HCT116 (cell line): Measurements from ENCODE around the gene RINL.

Experiments
- ATF3 ChIP-seq: IDR thresholded peaks from 2 replicates; pipeline ENCODE4 v1.6.1; 2012
- ELF1 ChIP-seq: IDR thresholded peaks from 2 replicates; pipeline ENCODE4 v1.6.1; 2012; ENCODE audit warnings: low read depth, borderline replicate concordance
- EZH2 ChIP-seq: fragments of 200-600 bp; sonication (generic); IDR thresholded peaks from 2 replicates; pipeline ENCODE4 v1.6.1; 2017; ENCODE audit warnings: antibody characterized with exemption, mixed run types
- POLR2A ChIP-seq: IDR thresholded peaks from 2 replicates; pipeline ENCODE4 v1.7.0; 2011; ENCODE audit warnings: borderline replicate concordance; ENCODE audit not compliant: insufficient read depth, insufficient read length; ENCODE audit errors: extremely low read depth
- RAD21 ChIP-seq: IDR thresholded peaks from 2 replicates; pipeline ENCODE4 v1.6.1; 2012; ENCODE audit warnings: low read depth, mild to moderate bottlenecking
- REST ChIP-seq: IDR thresholded peaks from 2 replicates; pipeline ENCODE4 v1.6.1; 2012; ENCODE audit warnings: low read depth
- SP1 ChIP-seq: IDR thresholded peaks from 2 replicates; pipeline ENCODE4 v1.6.1; 2012; ENCODE audit warnings: low read depth
- SRF ChIP-seq: IDR thresholded peaks from 2 replicates; pipeline ENCODE4 v1.6.1; 2012; ENCODE audit warnings: low read depth
- ZNF274 ChIP-seq: fragments of 200-500 bp; sonication (Bioruptor generic); IDR thresholded peaks from 2 replicates; pipeline ENCODE4 v1.6.1; 2014; ENCODE audit warnings: mild to moderate bottlenecking, low read depth, low read length, inconsistent platforms
- TF ChIP-seq, protein P1 (sequence below), 3 experiments: fragments of 200-600 bp in 1 of 3; sonication (generic) in 1 of 3; IDR thresholded peaks in 2 of 3; conservative IDR thresholded peaks in 1 of 3; 2 replicates each; pipeline ENCODE4 v1.5.1; 2012 to 2017; ENCODE audit warnings: low read depth in 2 of 3, low read length in 2 of 3, antibody characterized with exemption in 1 of 3, borderline replicate concordance in 1 of 3, control low read depth in 1 of 3, mild to moderate bottlenecking in 1 of 3, mixed read lengths in 1 of 3, mixed run types in 1 of 3, moderate library complexity in 1 of 3; ENCODE audit not compliant: insufficient read depth in 1 of 3

DNA sequence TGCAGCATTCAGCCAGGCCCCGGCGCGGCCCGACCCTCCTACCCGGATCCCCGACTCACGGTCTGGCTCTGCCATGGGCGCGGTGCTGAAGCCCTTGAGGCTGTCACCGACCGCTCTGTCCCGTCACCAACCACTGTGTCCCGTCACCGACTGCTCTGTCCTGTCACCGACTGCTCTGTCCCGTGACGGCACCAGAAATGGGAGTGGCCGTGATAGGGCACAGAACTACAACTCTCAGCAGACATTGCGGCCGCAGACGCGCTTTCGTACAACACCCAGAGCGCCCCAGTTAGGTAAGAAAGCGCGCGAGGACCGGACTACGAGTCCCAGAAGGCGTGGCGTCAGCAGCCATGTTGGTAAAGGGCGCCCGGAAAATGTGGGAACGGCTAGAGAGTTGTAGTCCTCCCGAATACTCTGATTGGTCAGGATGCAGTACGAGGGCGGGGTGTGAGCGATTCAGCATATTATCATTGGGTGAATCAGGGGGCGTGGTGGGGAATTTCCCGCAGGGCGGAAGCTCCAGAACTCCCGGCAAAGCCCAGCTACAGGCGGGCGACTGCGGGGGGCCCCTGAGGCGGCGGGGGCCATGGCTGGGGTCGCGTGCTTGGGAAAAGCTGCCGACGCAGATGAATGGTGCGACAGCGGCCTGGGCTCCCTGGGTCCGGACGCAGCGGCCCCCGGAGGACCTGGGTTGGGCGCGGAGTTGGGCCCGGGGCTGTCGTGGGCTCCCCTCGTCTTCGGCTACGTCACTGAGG is 21.5 kb upstream of the RINL start, which contains the start of the genes NFKBIB and SIRT2:
- TF ChIP-seq POLR2A: peak; percentile 43
- TF ChIP-seq, protein P1, sequence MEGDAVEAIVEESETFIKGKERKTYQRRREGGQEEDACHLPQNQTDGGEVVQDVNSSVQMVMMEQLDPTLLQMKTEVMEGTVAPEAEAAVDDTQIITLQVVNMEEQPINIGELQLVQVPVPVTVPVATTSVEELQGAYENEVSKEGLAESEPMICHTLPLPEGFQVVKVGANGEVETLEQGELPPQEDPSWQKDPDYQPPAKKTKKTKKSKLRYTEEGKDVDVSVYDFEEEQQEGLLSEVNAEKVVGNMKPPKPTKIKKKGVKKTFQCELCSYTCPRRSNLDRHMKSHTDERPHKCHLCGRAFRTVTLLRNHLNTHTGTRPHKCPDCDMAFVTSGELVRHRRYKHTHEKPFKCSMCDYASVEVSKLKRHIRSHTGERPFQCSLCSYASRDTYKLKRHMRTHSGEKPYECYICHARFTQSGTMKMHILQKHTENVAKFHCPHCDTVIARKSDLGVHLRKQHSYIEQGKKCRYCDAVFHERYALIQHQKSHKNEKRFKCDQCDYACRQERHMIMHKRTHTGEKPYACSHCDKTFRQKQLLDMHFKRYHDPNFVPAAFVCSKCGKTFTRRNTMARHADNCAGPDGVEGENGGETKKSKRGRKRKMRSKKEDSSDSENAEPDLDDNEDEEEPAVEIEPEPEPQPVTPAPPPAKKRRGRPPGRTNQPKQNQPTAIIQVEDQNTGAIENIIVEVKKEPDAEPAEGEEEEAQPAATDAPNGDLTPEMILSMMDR (IDR thresholded peaks at IDR 0.05 in 2 of 3, conservative IDR thresholded peaks at IDR 0.05 in 1 of 3; ENCODE audit: borderline replicate concordance in 1 of 3, insufficient read depth in 1 of 3, low read depth in 2 of 3, low read length in 2 of 3): no peak
- TF ChIP-seq EZH2: no peak
- peak; percentile 92 for TF ChIP-seq ELF1
- no peak for TF ChIP-seq RAD21
- peak; percentile 99 for TF ChIP-seq SP1
- peak; percentile 95 for TF ChIP-seq SRF
- TF ChIP-seq ZNF274: no peak
- no peak for TF ChIP-seq REST
- TF ChIP-seq ATF3: no peak
